GM12872 (cell line): ENCODE results near the gene ERBB4.

Experiments used
- CTCF ChIP-seq: IDR thresholded peaks from 3 replicates; pipeline ENCODE4 v1.5.1; 2011; ENCODE audit warnings: low read depth, mild to moderate bottlenecking, low read length, moderate library complexity; ENCODE audit not compliant: insufficient read depth

ERBB4 gene

GRCh38 chr2:212099658-212100057 is 438.9 kb downstream of the ERBB4 start:
- no peak for TF ChIP-seq CTCF

- no peak for TF ChIP-seq CTCF
These were observed 439.6 kb downstream of the ERBB4 start for GRCh38 chr2:212098966-212099365.

- no peak for TF ChIP-seq CTCF
These were observed 441.6 kb downstream of the ERBB4 start for GRCh38 chr2:212097001-212097400.

GRCh38 chr2:212089873-212090272 is 448.7 kb downstream of the ERBB4 start:
- no peak for TF ChIP-seq CTCF

- no peak for TF ChIP-seq CTCF
These were observed 450.2 kb downstream of the ERBB4 start for GRCh38 chr2:212088353-212088752.

GRCh38 chr2:212083492-212083891 is 455.1 kb downstream of the ERBB4 start:
- no peak for TF ChIP-seq CTCF

GRCh38 chr2:212078103-212078502 is 460.5 kb downstream of the ERBB4 start:
- no peak for TF ChIP-seq CTCF

- no peak for TF ChIP-seq CTCF
These were observed 462.1 kb downstream of the ERBB4 start for GRCh38 chr2:212076456-212076855.
